H9 (cell line): Measurements from ENCODE around the gene EIF3D. TPM values are rescaled to one million over a fixed set of nuclear protein-coding genes. Genes with fewer than 3 reads are reported as not detected.

Experiments used
- DNase-seq: peaks from one replicate; pipeline ENCODE4 v3.0.0-alpha.2; 2017
- H2AFZ ChIP-seq: one replicate; pipeline ENCODE4 v1.6.1; 2013; ENCODE audit warnings: mild to moderate bottlenecking, low read length, control low read depth, moderate library complexity
- H2AK5ac ChIP-seq: 2 replicates; pipeline ENCODE4 v1.6.1; 2013; ENCODE audit warnings: low read length, control low read depth, mixed read lengths; ENCODE audit not compliant: insufficient read length
- H2BK120ac ChIP-seq: one replicate; pipeline ENCODE4 v1.6.1; 2013; ENCODE audit warnings: low read depth, mild to moderate bottlenecking, low read length, control low read depth, inconsistent platforms; ENCODE audit not compliant: poor library complexity, severe bottlenecking
- H2BK12ac ChIP-seq: 2 replicates; pipeline ENCODE4 v1.6.1; 2013; ENCODE audit warnings: low read length, control low read depth, mixed read lengths, low read depth; ENCODE audit not compliant: insufficient read length
- H2BK15ac ChIP-seq: 2 replicates; pipeline ENCODE4 v1.6.1; 2013; ENCODE audit warnings: low read depth, low read length, control low read depth
- H2BK20ac ChIP-seq: one replicate; pipeline ENCODE4 v1.6.1; 2013; ENCODE audit warnings: low read depth, mild to moderate bottlenecking, low read length, control low read depth, inconsistent platforms; ENCODE audit not compliant: poor library complexity, severe bottlenecking
- H2BK5ac ChIP-seq: 2 replicates; pipeline ENCODE4 v1.6.1; 2013; ENCODE audit warnings: low read length, control low read depth, mixed read lengths; ENCODE audit not compliant: insufficient read length
- H3K14ac ChIP-seq: 2 replicates; pipeline ENCODE4 v1.6.1; 2013; ENCODE audit warnings: low read length, control low read depth; ENCODE audit not compliant: insufficient read depth
- H3K18ac ChIP-seq: 2 replicates; pipeline ENCODE4 v1.6.1; 2013; ENCODE audit warnings: low read depth, mild to moderate bottlenecking, mixed read lengths, low read length, control low read depth; ENCODE audit not compliant: insufficient read length
- H3K23ac ChIP-seq: 2 replicates; pipeline ENCODE4 v1.6.1; 2013; ENCODE audit warnings: low read length, control low read depth, mixed read lengths, low read depth; ENCODE audit not compliant: insufficient read length
- H3K23me2 ChIP-seq: 2 replicates; pipeline ENCODE4 v1.6.1; 2013; ENCODE audit warnings: low read depth, mild to moderate bottlenecking, mixed read lengths, low read length, control low read depth; ENCODE audit not compliant: insufficient read length, poor library complexity, severe bottlenecking
- H3K27ac ChIP-seq: 2 replicates; pipeline ENCODE4 v1.5.1; 2013; ENCODE audit warnings: low read length, control low read depth, mixed read lengths, low read depth; ENCODE audit not compliant: insufficient read length
- H3K27me3 ChIP-seq: 2 replicates; pipeline ENCODE4 v1.6.1; 2013; ENCODE audit warnings: low read length, control low read depth, inconsistent platforms; ENCODE audit not compliant: insufficient read depth
- H3K4ac ChIP-seq: 2 replicates; pipeline ENCODE4 v1.6.1; 2013; ENCODE audit warnings: low read depth, mild to moderate bottlenecking, control low read depth, inconsistent platforms, low read length, moderate library complexity
- H3K4me1 ChIP-seq: 2 replicates; pipeline ENCODE4 v1.6.1; 2013; ENCODE audit warnings: low read length, control low read depth, inconsistent platforms; ENCODE audit not compliant: insufficient read depth
- H3K4me2 ChIP-seq: 2 replicates; pipeline ENCODE4 v1.6.1; 2013; ENCODE audit warnings: low read length, control low read depth, mixed read lengths; ENCODE audit not compliant: insufficient read length, insufficient read depth
- H3K56ac ChIP-seq: 2 replicates; pipeline ENCODE4 v1.6.1; 2013; ENCODE audit warnings: low read depth, mild to moderate bottlenecking, mixed read lengths, low read length, control low read depth; ENCODE audit not compliant: insufficient read length
- H3K79me1 ChIP-seq: 2 replicates; pipeline ENCODE4 v1.6.1; 2013; ENCODE audit warnings: low read depth, mild to moderate bottlenecking, moderate library complexity, low read length, control low read depth, inconsistent platforms; ENCODE audit not compliant: insufficient read depth, poor library complexity, severe bottlenecking
- H3K79me2 ChIP-seq: 2 replicates; pipeline ENCODE4 v1.6.1; 2013; ENCODE audit warnings: low read length, control low read depth, inconsistent platforms; ENCODE audit not compliant: insufficient read depth
- H3K9ac ChIP-seq: 2 replicates; pipeline ENCODE4 v1.6.1; 2013; ENCODE audit warnings: low read length, control low read depth, mixed read lengths; ENCODE audit not compliant: insufficient read length; ENCODE audit errors: extremely low read depth
- H3K9me3 ChIP-seq: one replicate; pipeline ENCODE4 v1.6.1; 2013; ENCODE audit warnings: low read depth, low read length, inconsistent platforms; ENCODE audit not compliant: control insufficient read depth
- H3T11ph ChIP-seq: one replicate; pipeline ENCODE4 v1.6.1; 2013; ENCODE audit warnings: mild to moderate bottlenecking, low read length, control low read depth, inconsistent platforms
- H4K20me1 ChIP-seq: one replicate; pipeline ENCODE4 v1.6.1; 2013; ENCODE audit not compliant: control insufficient read depth, insufficient read length, insufficient read depth
- H4K5ac ChIP-seq: 2 replicates; pipeline ENCODE4 v1.6.1; 2013; ENCODE audit warnings: low read depth, mild to moderate bottlenecking, mixed read lengths, low read length, control low read depth; ENCODE audit not compliant: insufficient read length
- H4K8ac ChIP-seq: replicated peaks from 2 replicates; pipeline ENCODE4 v1.6.1; 2013; ENCODE audit warnings: low read length, control low read depth, mixed read lengths, low read depth; ENCODE audit not compliant: insufficient read length
- H4K91ac ChIP-seq: 2 replicates; pipeline ENCODE4 v1.6.1; 2013; ENCODE audit warnings: low read depth, mild to moderate bottlenecking, moderate library complexity, mixed read lengths, low read length, control low read depth; ENCODE audit not compliant: insufficient read length
- H3K27ac Mint-ChIP-seq, 3 experiments: 2 replicates in 2 of 3; 3 replicates in 1 of 3; pipeline ENCODE4 v1.8.0; 2020 to 2021; ENCODE audit warnings: mixed read lengths in 3 of 3, mild to moderate bottlenecking in 1 of 3, moderate library complexity in 1 of 3
- H3K27me3 Mint-ChIP-seq: 2 replicates; pipeline ENCODE4 v1.8.0; 2021; ENCODE audit warnings: low read depth, mild to moderate bottlenecking, moderate library complexity, mixed read lengths
- H3K36me3 Mint-ChIP-seq, 3 experiments: 2 replicates in 2 of 3; 3 replicates in 1 of 3; pipeline ENCODE4 v1.8.0; 2020 to 2021; ENCODE audit warnings: low read depth in 3 of 3, mixed read lengths in 3 of 3; ENCODE audit not compliant: insufficient read depth in 1 of 3
- H3K4me1 Mint-ChIP-seq, 2 experiments: 2 replicates each; pipeline ENCODE4 v1.8.0; 2020; ENCODE audit warnings: mixed read lengths in 2 of 2
- H3K4me3 Mint-ChIP-seq, 2 experiments: 2 replicates in 1 of 2; 3 replicates in 1 of 2; pipeline ENCODE4 v1.8.0; 2020 to 2021; ENCODE audit warnings: mild to moderate bottlenecking in 2 of 2, mixed read lengths in 2 of 2, moderate library complexity in 1 of 2
- H3K9me3 Mint-ChIP-seq, 2 experiments: 2 replicates in 1 of 2; 3 replicates in 1 of 2; pipeline ENCODE4 v1.8.0; 2020; ENCODE audit warnings: mild to moderate bottlenecking in 2 of 2, mixed read lengths in 2 of 2, moderate library complexity in 1 of 2
- WGBS: extraction: QIAGEN DNeasy Blood & Tissue Kit; methylation state at CpG from one replicate; pipeline ENCODE4 v1.1.7; 2013; ENCODE audit warnings: missing lambda C conversion rate, low lambda C conversion rate, mixed read lengths; ENCODE audit not compliant: insufficient read length; ENCODE audit errors: extremely low coverage; 5-methylcytosine and 5-hydroxymethylcytosine counted together
- total RNA-seq: library from RNA; stranded (reverse); gene quantifications from 2 replicates; pipeline ENCODE4 v1.2.1, GENCODE V29; 2021
- TF ChIP-seq, protein P1 (sequence below): fragments of 200-600 bp; sonication (generic); conservative IDR thresholded peaks from 3 replicates; pipeline ENCODE4 v1.8.0; 2021; ENCODE audit warnings: antibody characterized with exemption, mild to moderate bottlenecking

The EIF3D gene
- total RNA-seq, 1 experiment from 2014 or later = 198 TPM

DNA sequence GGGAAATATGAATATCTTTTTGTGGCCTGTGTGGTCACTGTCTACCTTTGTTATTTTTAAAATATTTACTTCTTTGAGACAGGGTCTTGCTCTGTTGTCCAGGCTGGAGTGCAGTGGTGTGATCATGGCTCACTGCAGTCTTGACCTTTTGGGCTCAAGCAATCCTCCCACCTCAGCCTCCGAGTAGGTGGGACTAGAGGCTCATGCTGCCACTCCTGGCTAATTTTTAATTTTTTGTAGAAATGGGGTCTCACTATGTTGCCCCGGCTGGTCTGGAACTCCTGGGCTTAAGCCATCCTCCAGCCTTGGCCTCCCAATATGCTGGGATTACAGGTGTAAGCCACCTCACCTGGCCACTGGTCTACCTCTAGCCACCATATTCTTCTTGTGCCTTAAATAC is 3.5 kb upstream of the EIF3D start:
- WGBS = no CpG with 5 or more reads among the region's 2 CpGs
- no peak for DNase-seq
- H3K27ac Mint-ChIP-seq = no peak overlapping the region

More for the DNA sequence above, 3.5 kb upstream of the EIF3D start:
- Histone ChIP-seq H4K8ac (no peak overlapping the region), H3K79me1 (peaks cover 5% of the 10 kb centered on the region), H3T11ph (no peak overlapping the region), H2BK5ac (no peak overlapping the region), H4K91ac (no peak overlapping the region), H3K18ac (no peak overlapping the region), H3K23me2 (peaks cover 12% of the 10 kb centered on the region), H4K5ac (no peak overlapping the region), H3K79me2 (peaks cover 7% of the 10 kb centered on the region; the same call in 1 of the 2 replicates), H3K14ac (no peak overlapping the region), H3K27me3 (no peaks in the 10 kb centered on the region), H2AFZ (no peak overlapping the region), H3K4me2 (no peak overlapping the region), H2BK15ac (no peak overlapping the region), H2AK5ac (no peak overlapping the region), H2BK20ac (no peak overlapping the region), H3K23ac (no peak overlapping the region), H2BK12ac (no peak overlapping the region), H3K9me3 (no peaks in the 10 kb centered on the region), H3K27ac (no peak overlapping the region), H3K4ac (no peak overlapping the region), H3K4me1 (no peaks in the 10 kb centered on the region), H3K56ac (no peak overlapping the region), H4K20me1 (no peaks in the 10 kb centered on the region), H3K9ac (no peak overlapping the region), H2BK120ac (no peak overlapping the region)
- H3K4me3 Mint-ChIP-seq = no peak overlapping the region
- H3K27me3 Mint-ChIP-seq = peaks cover 1% of the 10 kb centered on the region
- TF ChIP-seq, protein P1, sequence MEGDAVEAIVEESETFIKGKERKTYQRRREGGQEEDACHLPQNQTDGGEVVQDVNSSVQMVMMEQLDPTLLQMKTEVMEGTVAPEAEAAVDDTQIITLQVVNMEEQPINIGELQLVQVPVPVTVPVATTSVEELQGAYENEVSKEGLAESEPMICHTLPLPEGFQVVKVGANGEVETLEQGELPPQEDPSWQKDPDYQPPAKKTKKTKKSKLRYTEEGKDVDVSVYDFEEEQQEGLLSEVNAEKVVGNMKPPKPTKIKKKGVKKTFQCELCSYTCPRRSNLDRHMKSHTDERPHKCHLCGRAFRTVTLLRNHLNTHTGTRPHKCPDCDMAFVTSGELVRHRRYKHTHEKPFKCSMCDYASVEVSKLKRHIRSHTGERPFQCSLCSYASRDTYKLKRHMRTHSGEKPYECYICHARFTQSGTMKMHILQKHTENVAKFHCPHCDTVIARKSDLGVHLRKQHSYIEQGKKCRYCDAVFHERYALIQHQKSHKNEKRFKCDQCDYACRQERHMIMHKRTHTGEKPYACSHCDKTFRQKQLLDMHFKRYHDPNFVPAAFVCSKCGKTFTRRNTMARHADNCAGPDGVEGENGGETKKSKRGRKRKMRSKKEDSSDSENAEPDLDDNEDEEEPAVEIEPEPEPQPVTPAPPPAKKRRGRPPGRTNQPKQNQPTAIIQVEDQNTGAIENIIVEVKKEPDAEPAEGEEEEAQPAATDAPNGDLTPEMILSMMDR = no peak
- H3K4me1 Mint-ChIP-seq = peaks cover 4 to 12% of the 10 kb centered on the region in 2 experiments
- H3K36me3 Mint-ChIP-seq = no peaks in the 10 kb centered on the region; a peak in 2 of 7 replicates
- H3K9me3 Mint-ChIP-seq = peaks cover 20% of the 10 kb centered on the region in 2 experiments
